SU-DHL-6 (cell line): Measurements from ENCODE around the gene MYOF.
A peak's percentile ranks its signal among the peaks of the same experiment; 100 is the strongest.

ENCODE experiments used
- H2AFZ ChIP-seq: fragments of 200-600 bp; sonication (generic); 2 replicates; pipeline ENCODE4 v1.6.1; 2014; ENCODE audit warnings: low read depth, mild to moderate bottlenecking, moderate library complexity, mixed read lengths, antibody characterized with exemption, low read length; ENCODE audit not compliant: severe bottlenecking
- H3F3A ChIP-seq: fragments of 200-600 bp; shearing (Covaris generic); 2 replicates; pipeline ENCODE4 v1.6.0; 2016; ENCODE audit warnings: antibody characterized with exemption, mild to moderate bottlenecking; ENCODE audit not compliant: insufficient read depth
- H3K27ac ChIP-seq: fragments of 200-600 bp; sonication (generic); 2 replicates; pipeline ENCODE4 v1.5.1; 2016; ENCODE audit warnings: low read depth, mild to moderate bottlenecking, low read length, moderate library complexity, mixed read lengths
- H3K27me3 ChIP-seq: fragments of 200-600 bp; sonication (generic), shearing (Covaris generic); 2 replicates; pipeline ENCODE4 v1.6.0; 2014; ENCODE audit warnings: mild to moderate bottlenecking, low read length
- H3K36me3 ChIP-seq: fragments of 200-600 bp; sonication (generic); 2 replicates; pipeline ENCODE4 v1.6.1; 2014; ENCODE audit warnings: mild to moderate bottlenecking, low read length, mixed read lengths
- H3K4me2 ChIP-seq: fragments of 300-600, 200-600 bp; shearing (Covaris generic), sonication (generic); 2 replicates; pipeline ENCODE4 v1.6.0; 2014; ENCODE audit warnings: low read length, low read depth, mild to moderate bottlenecking; ENCODE audit not compliant: poor library complexity, severe bottlenecking
- H3K4me3 ChIP-seq: fragments of 200-600 bp; sonication (generic); 2 replicates; pipeline ENCODE4 v1.5.1; 2014; ENCODE audit warnings: antibody characterized with exemption, low read length, mild to moderate bottlenecking, mixed read lengths; ENCODE audit not compliant: insufficient read depth, poor library complexity, severe bottlenecking
- H3K79me2 ChIP-seq: fragments of 200-600 bp; sonication (generic); 2 replicates; pipeline ENCODE4 v1.6.1; 2014; ENCODE audit warnings: mild to moderate bottlenecking, low read length, moderate library complexity; ENCODE audit not compliant: insufficient read depth
- H3K9ac ChIP-seq: fragments of 200-600 bp; sonication (generic); 2 replicates; pipeline ENCODE4 v1.7.0; 2014; ENCODE audit warnings: mild to moderate bottlenecking, low read length
- H3K9me2 ChIP-seq: fragments of 200-600 bp; sonication (generic); replicated peaks from 2 replicates; pipeline ENCODE4 v1.6.1; 2014; ENCODE audit warnings: low read length; ENCODE audit not compliant: insufficient read depth
- H3K9me3 ChIP-seq: fragments of 200-600 bp; sonication (generic); 2 replicates; pipeline ENCODE4 v1.6.1; 2014; ENCODE audit warnings: low read length, mixed read lengths; ENCODE audit not compliant: insufficient read depth
- H4K20me1 ChIP-seq: fragments of 200-600 bp; sonication (generic); 2 replicates; pipeline ENCODE4 v1.6.1; 2014; ENCODE audit warnings: low read depth, mild to moderate bottlenecking, antibody characterized with exemption, low read length, moderate library complexity, mixed read lengths
- CTCF ChIP-seq: fragments of 200-600 bp; sonication (generic); IDR thresholded peaks from one replicate; pipeline ENCODE4 v1.5.1; 2017; ENCODE audit warnings: antibody characterized with exemption, mild to moderate bottlenecking, low read length, moderate library complexity; ENCODE audit not compliant: insufficient read depth, poor library complexity, severe bottlenecking
- EZH2phosphoT487 ChIP-seq: fragments of 200-600 bp; sonication (generic), shearing (Covaris generic); conservative IDR thresholded peaks from 2 replicates; pipeline ENCODE4 v1.6.1; 2018; ENCODE audit warnings: mild to moderate bottlenecking, antibody characterized with exemption, low read length, moderate library complexity, mixed read lengths

MYOF gene

GRCh38 chr10:93482145-93482834 lies at the start of gene MYOF:
Gene MYOF (minus strand): TSS chr10:93482334. CDS start chr10:93482194, 140 bp downstream.
- Histone ChIP-seq H4K20me1 (no peaks in the 10 kb centered on the region), H3K27ac (no peak within 1 kb of the TSS), H3K27me3 (no peaks in the 10 kb centered on the region), H3K9me2 (no peaks in the 10 kb centered on the region), H3K9ac (peak within 1 kb of the TSS; percentile 20; the same call in 1 of the 2 replicates), H3K4me3 (peak within 1 kb of the TSS; percentile 40), H3K9me3 (no peaks in the 10 kb centered on the region), H3K4me2 (peak within 1 kb of the TSS; percentile 79), H3F3A (no peaks in the 10 kb centered on the region), H2AFZ (peak within 1 kb of the TSS; percentile 38), H3K79me2 (no peaks in the 10 kb centered on the region), H3K36me3 (no peaks in the 10 kb centered on the region)
- TF ChIP-seq CTCF (peak; percentile 38), EZH2phosphoT487 (0 out of 2 replicates have a peak, but pooled peaks have one; percentile 68)

GRCh38 chr10:93518531-93518930 lies 36.4 kb upstream of the MYOF start:
- Histone ChIP-seq H3K27me3 (no peaks in the 10 kb centered on the region), H3K27ac (no peak overlapping the region), H3K36me3 (peaks cover 59% of the 10 kb centered on the region), H3F3A (no peaks in the 10 kb centered on the region), H3K9me3 (no peaks in the 10 kb centered on the region), H3K9me2 (no peaks in the 10 kb centered on the region), H3K4me2 (no peak overlapping the region), H2AFZ (no peak overlapping the region), H3K9ac (no peak overlapping the region), H3K4me3 (no peak overlapping the region), H4K20me1 (no peaks in the 10 kb centered on the region), H3K79me2 (no peaks in the 10 kb centered on the region)
- TF ChIP-seq CTCF (no peak), EZH2phosphoT487 (no peak)

GRCh38 chr10:93516006-93516380 lies 33.9 kb upstream of the MYOF start:
- Histone ChIP-seq H3K27ac (no peak overlapping the region), H3K4me2 (no peak overlapping the region), H2AFZ (no peak overlapping the region)

More at GRCh38 chr10:93516006-93516380, 33.9 kb upstream of the MYOF start:
- H3K36me3 ChIP-seq: peaks cover 63% of the 10 kb centered on the region
- no peaks in the 10 kb centered on the region for H3K9me3 ChIP-seq
- no peak overlapping the region for H3K4me3 ChIP-seq
- H3F3A ChIP-seq: no peaks in the 10 kb centered on the region
- no peak overlapping the region for H3K9ac ChIP-seq
- H4K20me1 ChIP-seq: 0 out of 2 replicates have a peak, but pooled peaks cover 3% of the 10 kb centered on the region
- no peaks in the 10 kb centered on the region for H3K27me3 ChIP-seq
- no peaks in the 10 kb centered on the region for H3K9me2 ChIP-seq
- no peaks in the 10 kb centered on the region for H3K79me2 ChIP-seq
- TF ChIP-seq CTCF (no peak), EZH2phosphoT487 (no peak)
